Activated naive CD4-positive, alpha-beta T cell treated with anti-CD3 and anti-CD28 coated beads, Interleukin-2, amount 50 U/mL, for 16 hours (primary cell): ENCODE data around the gene NPIPA5.
"Not testable (repeated sequence)": the region's sequence is repeated elsewhere in the genome, so short reads cannot be mapped to it uniquely, and the experiment has no call there.

Experiments
- DNase-seq: peaks from one replicate; pipeline ENCODE4 v3.0.0-alpha.2; 2020

The NPIPA5 gene

DNA sequence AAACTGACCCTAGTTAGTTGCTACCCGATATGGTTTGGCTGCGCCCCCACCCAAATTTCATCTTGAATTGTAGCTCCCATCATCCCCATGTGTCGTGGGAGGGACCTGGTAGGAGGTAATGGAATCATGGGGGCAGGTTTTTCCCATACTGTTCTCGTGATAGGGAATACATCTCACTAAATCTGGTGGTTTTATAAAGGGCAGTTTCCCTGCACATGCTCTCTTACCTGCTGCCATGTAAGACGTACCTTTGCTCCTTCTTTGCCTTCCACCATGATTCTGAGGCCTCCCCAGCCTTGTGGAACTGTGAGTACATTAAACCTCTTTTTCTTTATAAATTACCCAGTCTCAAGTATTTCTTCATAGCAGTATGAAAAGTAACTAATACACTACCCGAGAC, 10.0 kb upstream of the NPIPA5 start:
- not testable (repeated sequence) for DNase-seq

DNA sequence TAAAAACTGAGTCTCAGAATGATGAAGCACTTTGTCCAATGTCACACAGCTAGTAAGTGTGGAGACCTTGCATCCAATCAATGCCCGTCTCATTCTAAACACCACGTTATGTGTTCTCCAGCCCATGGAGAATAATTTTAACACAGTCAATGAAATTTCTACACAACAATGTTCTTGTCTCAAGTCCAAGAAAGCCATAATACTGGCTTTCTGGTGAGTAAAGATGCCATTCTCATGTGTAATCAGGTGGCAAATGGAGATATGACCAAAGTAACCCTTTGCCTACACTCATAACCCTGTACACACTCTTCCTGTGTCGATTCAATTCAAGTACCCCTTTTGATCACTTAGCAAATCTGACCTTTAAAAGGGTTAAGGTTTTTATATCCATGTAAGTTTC, 4.7 kb upstream of the NPIPA5 start:
- not testable (repeated sequence) for DNase-seq

DNA sequence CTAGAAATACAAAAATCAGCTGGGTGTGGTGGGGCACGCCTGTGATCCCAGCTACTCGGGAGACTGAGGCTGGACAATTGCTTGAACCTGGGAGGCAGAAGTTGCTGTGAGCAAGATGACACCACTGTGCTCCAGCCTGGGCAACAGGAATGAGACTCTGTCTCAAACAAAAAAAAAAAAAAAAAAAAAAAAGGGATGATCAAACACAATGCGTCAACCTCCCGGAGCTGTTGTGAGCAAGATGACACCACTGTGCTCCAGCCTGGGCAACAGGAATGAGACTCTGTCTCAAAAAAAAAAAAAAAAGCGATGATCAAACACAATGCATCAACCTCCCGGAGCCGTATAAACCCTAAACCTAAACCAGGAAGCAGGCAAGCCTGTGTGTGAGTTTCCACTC, 20.6 kb downstream of the NPIPA5 start:
- DNase-seq, result not testable (repeated sequence)

DNA sequence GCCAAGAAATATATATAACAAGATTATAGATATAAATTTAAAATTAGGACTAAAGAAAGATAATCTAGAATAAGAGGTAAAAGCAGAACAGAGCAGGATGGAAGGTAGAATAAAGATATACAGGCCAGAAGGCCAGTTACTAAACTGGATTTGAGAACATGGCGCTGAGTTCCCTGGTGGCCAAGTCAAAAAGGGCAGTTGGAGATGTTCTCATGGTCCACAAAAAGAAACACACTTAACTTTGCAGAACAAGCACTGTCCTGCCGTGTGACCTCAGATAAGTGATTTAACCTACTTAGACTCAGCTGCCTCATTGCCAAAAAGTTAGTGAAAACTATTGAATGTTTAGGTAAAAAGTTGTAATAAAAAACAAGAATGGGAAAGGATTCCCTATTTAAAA, 23.2 kb downstream of the NPIPA5 start:
- not testable (repeated sequence) for DNase-seq

DNA sequence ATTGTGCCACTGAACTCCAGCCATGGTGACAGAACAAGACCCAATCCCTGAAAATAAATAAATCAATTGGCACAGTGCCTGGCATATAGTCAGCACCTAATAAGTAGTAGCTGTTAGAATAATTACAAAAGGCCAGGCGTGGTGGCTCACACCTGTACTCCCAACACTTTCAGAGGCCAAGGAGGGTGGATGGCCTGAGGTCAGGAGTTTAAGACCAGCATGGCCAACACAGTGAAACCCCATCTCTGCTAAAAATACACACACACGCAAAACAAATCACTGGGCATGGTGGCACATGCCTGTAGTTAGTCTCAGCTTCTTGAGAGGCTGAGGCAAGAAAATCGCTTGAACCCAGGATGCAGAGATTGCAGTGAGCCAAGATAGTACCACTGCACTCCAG, 25.2 kb downstream of the NPIPA5 start:
- DNase-seq, result not testable (repeated sequence)

DNA sequence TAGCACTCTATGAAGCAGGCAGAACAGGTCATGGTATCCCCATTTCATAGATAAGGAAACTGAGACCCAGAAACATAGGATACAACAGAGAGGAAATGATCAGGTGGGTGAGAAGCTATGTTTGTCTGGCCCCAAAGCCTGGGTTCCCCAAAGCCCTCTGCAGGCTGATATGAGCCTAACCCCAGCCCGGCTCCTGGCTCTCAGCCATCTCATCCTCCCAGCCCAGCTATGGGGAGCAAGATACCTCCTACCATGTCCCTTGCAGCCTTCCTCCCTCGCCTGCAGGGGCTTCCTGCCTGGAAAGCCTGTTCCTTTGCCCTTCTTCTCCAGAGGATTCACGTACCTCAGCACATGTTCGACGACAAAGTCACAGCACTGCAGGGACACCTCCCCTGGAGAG, 26.3 kb downstream of the NPIPA5 start:
- not testable (repeated sequence) for DNase-seq

DNA sequence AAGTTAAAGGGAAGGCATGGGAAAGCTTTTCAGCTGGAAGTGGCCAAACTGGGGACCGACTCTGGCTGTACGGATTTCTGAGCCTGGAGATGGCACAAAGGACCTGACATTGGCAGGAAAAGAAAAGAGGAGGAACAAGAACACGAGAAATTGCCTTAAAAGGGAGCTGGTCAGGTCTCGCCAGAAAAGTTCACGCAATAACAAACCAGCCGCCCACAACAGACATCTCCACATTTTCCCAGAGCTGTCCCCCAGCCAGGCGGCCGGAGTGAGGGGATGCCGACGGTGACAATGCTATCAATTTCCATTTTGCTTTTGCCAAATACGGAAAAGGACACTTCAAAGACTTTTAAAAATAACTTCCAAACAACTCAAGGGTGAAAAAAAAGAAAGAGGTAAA, 26.8 kb downstream of the NPIPA5 start:
- DNase-seq, result not testable (repeated sequence)

DNA sequence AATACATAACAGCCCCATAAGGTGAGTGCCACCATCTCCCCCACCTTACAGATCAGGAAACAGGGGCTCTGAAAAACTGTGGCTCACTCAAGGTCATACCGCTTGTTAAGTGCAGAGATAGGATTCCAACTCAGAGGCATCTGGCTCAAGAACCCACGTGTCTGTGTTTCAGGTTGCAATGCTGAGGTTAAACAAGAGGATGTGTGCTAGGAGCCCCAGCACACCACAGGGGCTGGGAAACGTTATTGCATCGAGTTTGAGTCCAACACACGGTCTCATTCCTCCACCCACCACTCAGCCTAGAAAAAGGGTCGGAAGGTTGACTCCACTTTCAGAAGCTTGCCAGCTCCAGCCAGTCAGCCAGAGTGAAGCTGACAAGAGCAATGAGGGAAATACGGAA, 29.4 kb downstream of the NPIPA5 start:
- DNase-seq, result not testable (repeated sequence)

DNA sequence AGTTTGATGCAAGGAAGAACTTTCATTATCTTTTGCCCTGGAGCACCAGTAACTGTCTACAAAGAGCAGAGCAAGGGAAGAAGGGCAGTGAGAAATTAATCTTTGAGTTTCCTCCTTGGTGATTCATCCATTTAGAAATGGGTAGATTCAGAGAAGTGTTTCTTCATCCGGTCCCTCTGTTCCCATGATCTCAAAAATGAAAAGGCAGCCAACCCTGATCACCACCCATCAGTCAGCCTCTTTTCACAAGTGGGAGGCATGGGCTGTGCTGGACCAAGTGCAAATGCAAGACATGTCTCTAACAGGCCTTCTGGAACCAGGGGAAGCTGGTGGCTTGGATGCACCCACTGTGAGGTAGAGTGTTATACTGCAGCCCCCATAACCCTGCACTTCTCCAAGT, 35.8 kb downstream of the NPIPA5 start:
- DNase-seq, result not testable (repeated sequence)

DNA sequence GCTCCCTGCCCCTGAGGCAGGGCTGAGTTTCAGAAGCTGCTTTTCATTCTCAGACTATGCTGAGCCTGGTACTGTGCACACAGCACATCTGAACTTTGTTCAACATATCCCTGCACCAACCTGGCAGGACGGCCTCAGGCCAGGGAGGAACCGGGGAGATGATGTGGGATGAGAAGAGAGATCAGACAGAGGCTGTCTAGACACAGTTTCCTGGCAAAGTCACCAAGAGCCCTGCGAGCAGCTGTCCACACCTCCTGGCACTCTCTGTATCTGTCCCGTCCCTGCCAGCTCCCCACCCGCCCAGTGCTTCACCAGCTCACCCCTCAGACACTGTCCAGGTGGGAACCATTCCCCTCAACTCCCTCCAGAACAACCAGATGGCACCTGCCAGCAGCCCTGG, 39.1 kb downstream of the NPIPA5 start:
- not testable (repeated sequence) for DNase-seq

DNA sequence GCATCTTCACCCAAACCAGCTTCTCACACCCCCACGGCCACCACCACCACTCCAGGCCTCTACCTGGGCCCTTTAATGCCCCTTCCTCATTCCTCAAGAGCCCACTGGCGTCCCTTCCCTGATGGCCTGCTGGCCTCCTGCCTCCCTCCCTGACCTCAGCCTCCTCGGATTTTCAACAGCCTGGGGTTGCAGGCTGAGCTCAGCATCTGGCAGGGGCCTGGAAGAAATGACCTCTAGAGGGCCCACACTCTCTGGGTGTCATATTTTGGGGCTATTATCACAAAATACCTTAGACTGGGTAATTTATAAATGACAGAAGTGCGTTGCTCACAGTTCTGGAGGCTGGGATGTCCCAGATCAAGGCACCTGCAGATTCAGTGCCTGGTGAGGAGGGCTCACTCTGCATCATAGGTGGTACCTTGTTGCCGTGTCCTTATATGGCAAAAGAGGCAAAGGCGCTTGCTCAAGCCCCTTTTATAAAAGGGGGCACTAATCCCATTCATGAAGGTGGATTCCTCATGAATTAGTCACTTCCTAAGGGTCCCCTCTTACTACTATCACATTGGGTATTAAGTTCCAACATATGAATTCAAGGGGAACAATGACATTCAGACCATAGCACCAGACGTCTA, 40.0 kb downstream of the NPIPA5 start:
- not testable (repeated sequence) for DNase-seq

DNA sequence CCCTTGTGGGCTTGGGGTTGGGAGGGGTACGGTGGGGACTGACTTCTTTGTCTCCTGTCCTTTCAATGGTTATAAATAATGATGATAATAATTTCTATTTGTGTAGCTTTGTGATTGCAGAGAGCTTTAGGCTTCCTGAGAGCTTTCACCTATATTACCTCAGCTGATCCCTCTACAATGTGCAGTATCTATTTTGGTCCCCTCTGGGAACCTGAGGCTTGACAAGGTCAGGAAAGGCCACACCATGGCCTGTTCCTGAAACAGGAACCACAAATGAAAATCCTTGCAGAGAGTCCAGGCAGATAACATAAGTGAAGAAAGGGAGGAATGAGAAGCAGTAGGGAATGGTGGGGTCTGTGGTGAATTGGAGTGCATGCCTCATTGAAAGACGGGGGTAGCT, 42.5 kb downstream of the NPIPA5 start:
- not testable (repeated sequence) for DNase-seq

DNA sequence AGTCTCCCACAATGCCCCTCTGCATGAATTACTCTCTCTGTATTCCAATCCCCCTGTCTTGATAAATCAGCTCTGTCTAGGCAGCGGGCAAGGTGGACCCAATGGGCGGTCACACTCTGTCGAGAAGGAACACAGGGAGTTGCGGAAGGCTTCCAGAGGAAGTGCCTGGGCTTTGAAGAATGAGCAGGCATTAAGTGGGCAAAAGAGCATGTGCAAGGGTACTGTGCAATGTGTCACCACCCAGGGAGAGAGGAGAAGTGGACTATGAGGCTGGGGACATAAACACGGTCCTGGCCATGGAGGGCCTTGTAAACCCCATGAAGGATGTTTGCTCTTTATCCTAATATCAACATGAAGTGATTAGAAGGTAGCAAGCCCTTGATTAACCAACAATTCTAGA, 44.1 kb downstream of the NPIPA5 start:
- DNase-seq, result not testable (repeated sequence)

DNA sequence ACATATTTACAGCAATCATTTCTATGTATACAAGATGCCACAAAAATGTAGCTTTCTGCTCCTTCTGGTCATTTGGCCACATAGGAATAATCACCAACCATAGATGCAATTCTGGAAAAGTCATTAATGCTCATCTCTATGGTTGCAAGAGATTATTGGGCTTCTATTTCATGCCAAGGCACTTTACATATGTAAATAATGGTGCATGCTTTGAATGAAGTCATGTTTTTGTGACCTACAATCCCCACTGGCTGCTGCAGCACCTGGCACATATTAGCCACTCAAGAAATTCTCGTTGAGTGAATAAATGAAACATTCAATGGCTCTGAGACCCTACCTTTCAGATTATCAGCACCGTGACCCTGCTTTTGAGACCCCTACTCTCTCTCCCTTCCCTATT, 47.1 kb downstream of the NPIPA5 start:
- not testable (repeated sequence) for DNase-seq

DNA sequence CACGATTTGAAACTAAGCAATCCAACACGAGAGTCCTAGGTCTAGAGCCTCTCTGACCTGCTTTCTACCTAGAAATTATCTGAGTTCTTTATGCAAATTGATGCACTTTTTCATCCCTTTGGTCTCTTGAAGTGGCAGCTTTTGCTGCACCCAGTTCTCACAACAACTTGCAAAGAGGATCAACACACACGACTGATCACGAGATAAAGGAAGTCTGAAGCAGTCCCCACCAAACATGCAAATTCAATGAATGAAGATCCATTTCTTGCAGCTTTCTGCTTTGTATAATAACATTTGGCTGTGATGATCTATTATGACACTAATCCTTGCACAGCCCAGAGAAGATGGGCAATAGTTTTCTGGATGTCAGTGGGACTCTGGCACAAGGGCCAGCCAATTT, 53.1 kb downstream of the NPIPA5 start:
- DNase-seq, result not testable (repeated sequence)

DNA sequence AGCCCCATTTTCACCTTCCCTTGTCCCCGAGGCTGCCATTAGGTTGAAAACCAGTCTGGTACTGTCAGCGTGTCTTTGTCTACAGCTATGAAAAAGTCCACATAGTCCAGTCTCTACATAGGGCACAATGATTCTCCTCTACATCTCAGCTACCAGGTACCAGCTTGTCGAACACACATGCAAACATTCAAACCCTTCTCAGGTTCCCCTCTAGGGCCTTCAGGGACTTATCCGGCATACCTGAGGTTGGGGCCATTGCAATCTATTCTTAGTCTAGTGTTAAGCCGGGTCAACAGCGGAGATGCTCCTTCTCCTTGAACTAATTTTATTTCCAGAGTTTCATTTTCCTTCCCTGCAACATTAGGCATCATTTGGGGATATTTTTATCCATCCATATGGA, 54.7 kb downstream of the NPIPA5 start:
- DNase-seq, result not testable (repeated sequence)

DNA sequence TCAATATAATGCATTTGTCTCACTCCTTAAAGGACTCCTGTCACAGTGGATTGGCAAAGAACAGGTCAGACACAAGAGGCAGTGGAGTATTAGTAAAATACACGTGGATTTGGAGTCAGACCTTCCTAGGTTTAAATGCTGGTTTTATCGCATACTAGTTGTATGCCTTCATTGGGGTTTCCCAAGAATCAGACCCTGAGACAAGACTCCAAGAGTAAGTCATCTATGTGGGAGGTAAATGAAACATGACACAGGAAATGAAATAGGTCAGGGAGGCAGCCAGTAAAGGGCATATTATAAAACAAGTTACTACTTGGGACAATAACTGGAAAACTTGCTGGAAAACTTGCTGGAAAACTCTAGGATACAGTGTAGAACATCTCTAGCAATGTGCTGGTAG, 56.9 kb downstream of the NPIPA5 start:
- DNase-seq, result not testable (repeated sequence)

DNA sequence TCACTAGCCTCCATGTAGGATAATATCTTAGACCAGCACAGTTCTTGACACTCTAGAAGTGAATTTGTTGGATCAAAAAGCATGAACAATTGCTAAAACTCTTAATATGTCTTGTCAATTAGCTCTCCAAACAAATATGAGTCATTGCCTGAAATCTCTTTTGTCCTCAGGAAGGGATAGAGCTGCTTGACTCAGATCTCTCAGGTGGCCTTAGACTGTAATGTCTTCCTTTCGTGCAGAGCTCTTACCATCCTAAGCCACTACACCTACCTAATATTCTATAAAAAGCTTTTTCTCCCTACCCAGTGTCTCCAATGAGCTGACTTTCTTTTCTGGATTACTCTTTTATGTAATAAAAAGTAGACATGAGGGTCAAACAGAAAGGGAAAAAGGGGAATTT, 63.5 kb downstream of the NPIPA5 start:
- not testable (repeated sequence) for DNase-seq
